WERI-Rb-1 (cell line): ENCODE data around the gene DCLK1.

ENCODE experiments used
- DNase-seq: peaks from one replicate; pipeline ENCODE4 v3.0.0-alpha.2; 2020
- H3K27ac ChIP-seq: fragments of 250-450 bp; sonication (Bioruptor Pico); 2 replicates; pipeline ENCODE4 v1.5.1; 2020; ENCODE audit warnings: mild to moderate bottlenecking, moderate library complexity
- H3K27me3 ChIP-seq: fragments of 250-450 bp; sonication (Bioruptor Pico); 2 replicates; pipeline ENCODE4 v1.5.1; 2021; ENCODE audit warnings: mild to moderate bottlenecking, low read depth, moderate library complexity; ENCODE audit not compliant: insufficient read depth, severe bottlenecking
- H3K36me3 ChIP-seq: fragments of 250-450 bp; sonication (Bioruptor Pico); 2 replicates; pipeline ENCODE4 v1.5.1; 2020; ENCODE audit warnings: mild to moderate bottlenecking, moderate library complexity
- H3K4me3 ChIP-seq: 2 replicates; pipeline ENCODE4 v1.5.1; 2011; ENCODE audit warnings: low read depth, mild to moderate bottlenecking, control low read depth, low read length
- H3K9me3 ChIP-seq: fragments of 250-450 bp; sonication (Bioruptor Pico); 2 replicates; pipeline ENCODE4 v1.5.1; 2021; ENCODE audit warnings: mild to moderate bottlenecking, moderate library complexity; ENCODE audit not compliant: severe bottlenecking
- TF ChIP-seq, protein P1 (sequence below): IDR thresholded peaks from 2 replicates; pipeline ENCODE4 v1.5.1; 2011; ENCODE audit warnings: low read depth, mild to moderate bottlenecking, control low read depth, inconsistent platforms, low read length

The DCLK1 gene

DNA sequence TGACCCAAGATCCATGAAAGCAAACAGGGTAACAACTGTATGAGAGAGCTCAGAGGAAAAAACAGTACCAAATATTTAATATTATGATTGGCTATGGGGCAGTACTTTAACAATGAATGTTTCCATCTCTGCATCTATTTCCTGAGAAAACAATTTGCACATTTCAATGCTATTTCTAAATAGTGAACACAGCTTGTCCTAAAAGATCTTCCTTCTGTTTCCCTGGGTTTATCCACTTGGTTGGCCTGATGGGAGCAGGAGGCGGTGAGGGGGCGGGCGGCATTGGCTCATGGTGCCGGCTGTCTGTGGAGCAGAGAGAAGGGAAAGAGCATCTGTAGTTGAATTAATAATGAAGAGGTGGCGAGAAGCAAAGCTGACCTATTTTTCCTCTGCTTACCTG, 291.4 kb downstream of the DCLK1 start:
- TF ChIP-seq, protein P1, sequence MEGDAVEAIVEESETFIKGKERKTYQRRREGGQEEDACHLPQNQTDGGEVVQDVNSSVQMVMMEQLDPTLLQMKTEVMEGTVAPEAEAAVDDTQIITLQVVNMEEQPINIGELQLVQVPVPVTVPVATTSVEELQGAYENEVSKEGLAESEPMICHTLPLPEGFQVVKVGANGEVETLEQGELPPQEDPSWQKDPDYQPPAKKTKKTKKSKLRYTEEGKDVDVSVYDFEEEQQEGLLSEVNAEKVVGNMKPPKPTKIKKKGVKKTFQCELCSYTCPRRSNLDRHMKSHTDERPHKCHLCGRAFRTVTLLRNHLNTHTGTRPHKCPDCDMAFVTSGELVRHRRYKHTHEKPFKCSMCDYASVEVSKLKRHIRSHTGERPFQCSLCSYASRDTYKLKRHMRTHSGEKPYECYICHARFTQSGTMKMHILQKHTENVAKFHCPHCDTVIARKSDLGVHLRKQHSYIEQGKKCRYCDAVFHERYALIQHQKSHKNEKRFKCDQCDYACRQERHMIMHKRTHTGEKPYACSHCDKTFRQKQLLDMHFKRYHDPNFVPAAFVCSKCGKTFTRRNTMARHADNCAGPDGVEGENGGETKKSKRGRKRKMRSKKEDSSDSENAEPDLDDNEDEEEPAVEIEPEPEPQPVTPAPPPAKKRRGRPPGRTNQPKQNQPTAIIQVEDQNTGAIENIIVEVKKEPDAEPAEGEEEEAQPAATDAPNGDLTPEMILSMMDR: no peak
- Histone ChIP-seq H3K4me3 (no peak overlapping the region), H3K36me3 (no peaks in the 10 kb centered on the region), H3K27me3 (no peaks in the 10 kb centered on the region), H3K27ac (no peak overlapping the region), H3K9me3 (no peaks in the 10 kb centered on the region)
- DNase-seq: no peak

DNA sequence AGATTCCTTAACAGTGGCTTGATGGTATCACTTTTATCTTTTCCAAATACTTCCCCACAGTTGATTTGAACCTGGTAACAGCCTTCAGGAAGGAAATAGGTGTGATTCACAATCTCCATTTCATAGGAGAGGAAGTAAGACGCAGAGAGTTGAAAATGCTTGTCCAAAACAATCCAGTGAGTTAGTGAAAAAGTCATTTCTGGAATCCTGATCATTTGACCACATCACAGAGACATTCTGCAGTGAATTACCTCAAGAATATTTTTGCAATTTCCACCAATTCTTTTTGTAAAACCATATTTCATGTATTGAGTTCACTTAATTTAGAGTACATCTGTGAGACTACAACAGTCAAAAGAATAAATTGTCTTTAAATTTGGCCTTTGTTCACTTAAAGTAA, 292.8 kb downstream of the DCLK1 start:
- Histone ChIP-seq H3K27me3 (no peaks in the 10 kb centered on the region), H3K36me3 (no peaks in the 10 kb centered on the region), H3K27ac (no peak overlapping the region), H3K4me3 (no peak overlapping the region), H3K9me3 (no peaks in the 10 kb centered on the region)
- TF ChIP-seq, protein P1: no peak
- DNase-seq: no peak

DNA sequence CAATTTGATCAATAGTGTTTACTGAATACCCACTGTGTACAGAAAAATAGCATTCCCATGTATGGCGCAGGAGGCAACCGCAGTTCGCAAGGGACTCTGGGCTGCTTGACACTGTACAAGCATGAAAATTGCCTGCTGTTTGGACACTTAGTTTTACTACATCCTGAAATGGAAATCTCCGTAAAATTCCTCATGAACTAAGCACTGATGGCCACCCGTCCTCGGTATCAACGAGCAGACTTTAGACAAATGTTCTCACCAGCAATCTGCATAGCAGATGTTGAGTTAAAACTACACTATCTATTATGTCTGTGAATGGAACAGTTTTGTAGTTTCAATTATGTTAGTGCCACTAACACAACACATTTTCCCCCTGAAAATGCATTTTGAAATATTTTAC, 294.7 kb downstream of the DCLK1 start:
- TF ChIP-seq, protein P1: no peak

DNA sequence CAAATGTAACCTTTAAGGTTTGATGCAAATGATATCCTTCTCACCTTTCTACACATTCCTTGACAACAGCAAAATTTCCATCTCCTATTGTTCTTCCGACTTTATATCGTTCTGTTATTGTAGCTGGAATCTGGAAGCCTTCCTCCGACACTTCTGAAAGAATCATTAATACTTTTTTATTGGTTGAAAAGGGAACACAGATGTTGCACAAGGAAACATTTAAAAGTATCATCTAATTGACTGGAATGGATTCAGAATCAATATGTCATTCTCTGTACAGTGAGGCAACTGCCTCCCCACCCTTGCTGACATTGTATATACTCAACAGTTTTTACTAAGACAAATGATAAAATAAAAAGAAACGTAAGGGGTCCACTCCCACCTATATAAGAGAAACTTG, 295.2 kb downstream of the DCLK1 start:
- Histone ChIP-seq H3K4me3 (no peak overlapping the region), H3K27me3 (no peaks in the 10 kb centered on the region), H3K36me3 (no peaks in the 10 kb centered on the region), H3K9me3 (no peaks in the 10 kb centered on the region), H3K27ac (no peak overlapping the region)
- TF ChIP-seq, protein P1: no peak
- no peak for DNase-seq

More for the DNA sequence above, 294.7 kb downstream of the DCLK1 start:
- H3K27me3 ChIP-seq: no peaks in the 10 kb centered on the region
- no peaks in the 10 kb centered on the region for H3K36me3 ChIP-seq
- no peak overlapping the region for H3K27ac ChIP-seq
- DNase-seq: no peak
- no peaks in the 10 kb centered on the region for H3K9me3 ChIP-seq
- H3K4me3 ChIP-seq: no peak overlapping the region

- TF ChIP-seq, protein P1: no peak
Measured at GRCh38 chr13:35833608-35834275, 297.4 kb downstream of the DCLK1 start.

GRCh38 chr13:35833031-35833430, 298.2 kb downstream of the DCLK1 start:
- TF ChIP-seq, protein P1: no peak
- no peak overlapping the region for H3K27ac ChIP-seq
- no peak for DNase-seq

More at GRCh38 chr13:35833608-35834275, 297.4 kb downstream of the DCLK1 start:
- H3K9me3 ChIP-seq: no peaks in the 10 kb centered on the region
- no peaks in the 10 kb centered on the region for H3K27me3 ChIP-seq
- no peaks in the 10 kb centered on the region for H3K36me3 ChIP-seq
- no peak for DNase-seq
- H3K27ac ChIP-seq: no peak overlapping the region
- H3K4me3 ChIP-seq: no peak overlapping the region

More at GRCh38 chr13:35833031-35833430, 298.2 kb downstream of the DCLK1 start:
- H3K27me3 ChIP-seq: no peaks in the 10 kb centered on the region
- H3K9me3 ChIP-seq: no peaks in the 10 kb centered on the region
- no peaks in the 10 kb centered on the region for H3K36me3 ChIP-seq
- no peak overlapping the region for H3K4me3 ChIP-seq
